Measurements from ENCODE around the gene ZNF805. TPM values are rescaled to one million over a fixed set of nuclear protein-coding genes. Genes with fewer than 3 reads are reported as not detected.
A peak's percentile ranks its signal among the peaks of the same experiment; 100 is the strongest.

The ZNF805 gene
- total and polyA plus RNA-seq, 2 of the 4 experiments (the other 2 are of a cell fraction) = 3.0 to 32.3 TPM

- TF ChIP-seq RCOR1 (IDR thresholded peaks at IDR 0.05; ENCODE audit: insufficient replicate concordance, low read length) (no peak), FOS (IDR thresholded peaks at IDR 0.05; ENCODE audit: low read depth, low read length) (peak; percentile 23; the same call in 1 of the 2 replicates)
Observed at GRCh38 chr19:57279418-57280164, 39.2 kb downstream of the ZNF805 start (continued).

- BruUV-seq (replicated peaks) = no TSS peak
- Histone ChIP-seq H3K9me1 (ENCODE audit: insufficient read depth, low read length) (peaks cover 14% of the 10 kb centered on the region), H3K9ac (ENCODE audit: low read depth, low read length) (peak within 1 kb of the TSS; percentile 99), H3K14ac (replicated peaks; ENCODE audit: low read depth, low read length) (peak within 1 kb of the TSS; percentile 100), H3K9me3 (ENCODE audit: control insufficient read depth, insufficient read depth, low read length) (no peaks in the 10 kb centered on the region), H3K79me1 (ENCODE audit: low read depth in 1 of 2, low read length in 2 of 2) (peaks cover under 1 to 47% of the 10 kb centered on the region in 2 experiments; a peak in 3 of 4 replicates), H3K27me3 (ENCODE audit: control insufficient read depth, insufficient read depth, low read length) (no peaks in the 10 kb centered on the region), H2BK20ac (ENCODE audit: low read depth, low read length) (peak within 1 kb of the TSS; percentile 87; the same call in 1 of the 2 replicates), H3K4me1 (ENCODE audit: control insufficient read depth, insufficient read depth, low read length) (peaks cover 5% of the 10 kb centered on the region), H3K36me3 (ENCODE audit: control insufficient read depth, insufficient read depth, low read length) (peaks cover 19% of the 10 kb centered on the region), H4K91ac (ENCODE audit: insufficient read depth, low read depth, low read length) (peak within 1 kb of the TSS; percentile 98), H4K20me1 (ENCODE audit: insufficient read depth, low read length) (peaks cover 40% of the 10 kb centered on the region), H2BK120ac (ENCODE audit: low read depth, low read length) (peak within 1 kb of the TSS; percentile 92), H3K4me2 (ENCODE audit: low read depth, low read length) (peak within 1 kb of the TSS; percentile 100), H3K4ac (ENCODE audit: low read depth, low read length) (peak within 1 kb of the TSS; percentile 99), H3K27ac (ENCODE audit: insufficient read depth, low read length) (peak within 1 kb of the TSS; percentile 93), H3K23ac (ENCODE audit: low read depth, low read length) (peak within 1 kb of the TSS; percentile 99), H4K5ac (ENCODE audit: low read depth, low read length) (peak within 1 kb of the TSS; percentile 90), H2AFZ (replicated peaks; ENCODE audit: low read length, poor library complexity) (peak within 1 kb of the TSS; percentile 97), H2AK5ac (ENCODE audit: low read depth, low read length) (peak within 1 kb of the TSS; percentile 95), H3K56ac (ENCODE audit: extremely low read depth, insufficient read depth, low read length) (peak within 1 kb of the TSS; percentile 98), H2BK15ac (ENCODE audit: low read depth, low read length) (peak within 1 kb of the TSS; percentile 85), H3K18ac (ENCODE audit: low read depth, low read length) (peak within 1 kb of the TSS; percentile 91), H4K8ac (ENCODE audit: low read depth in 2 of 2, low read length in 2 of 2) (peak within 1 kb of the TSS; percentile 86 to 100), H2AK9ac (replicated peaks; ENCODE audit: low read depth, low read length, poor library complexity) (peak within 1 kb of the TSS; percentile 99), H3K4me3 (ENCODE audit: insufficient read depth, low read depth, low read length) (peak within 1 kb of the TSS; percentile 57), H2BK5ac (ENCODE audit: low read depth, low read length, poor library complexity, severe bottlenecking) (peak within 1 kb of the TSS; percentile 92)
- in situ Hi-C loops (cut with MboI; ENCODE audit: low sequenced_read_pairs) = no loop called here
- dilution Hi-C loops (cut with HindIII; ENCODE audit: low sequenced_read_pairs, unreplicated experiment) = no loop called here
- CTCF ChIA-PET = no interaction called here
- WGBS, 2 experiments (ENCODE audit: extremely low coverage in 2 of 2, insufficient read length in 1 of 2) = 0% methylated on average over 34 of the region's 71 CpGs; no CpG with 5 or more reads in 1 of the 2 experiments
- peak; percentile 96 for ATAC-seq (ENCODE audit: low read depth)
- intact Hi-C loops (cut with micrococcal nuclease) = loop anchor here (1.0 to 10.0 kb wide), 2 partner anchors 40 to 176 kb away; partner anchors contain the start of gene ZNF805
- peak; percentile 97 for DNase-seq
- POLR2A ChIA-PET (ENCODE audit: unreplicated experiment) = no interaction called here
- TF ChIP-seq, protein P1, sequence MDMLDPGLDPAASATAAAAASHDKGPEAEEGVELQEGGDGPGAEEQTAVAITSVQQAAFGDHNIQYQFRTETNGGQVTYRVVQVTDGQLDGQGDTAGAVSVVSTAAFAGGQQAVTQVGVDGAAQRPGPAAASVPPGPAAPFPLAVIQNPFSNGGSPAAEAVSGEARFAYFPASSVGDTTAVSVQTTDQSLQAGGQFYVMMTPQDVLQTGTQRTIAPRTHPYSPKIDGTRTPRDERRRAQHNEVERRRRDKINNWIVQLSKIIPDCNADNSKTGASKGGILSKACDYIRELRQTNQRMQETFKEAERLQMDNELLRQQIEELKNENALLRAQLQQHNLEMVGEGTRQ (IDR thresholded peaks at IDR 0.05; ENCODE audit: low read depth, low read length) = no peak
- TF ChIP-seq, protein P2, sequence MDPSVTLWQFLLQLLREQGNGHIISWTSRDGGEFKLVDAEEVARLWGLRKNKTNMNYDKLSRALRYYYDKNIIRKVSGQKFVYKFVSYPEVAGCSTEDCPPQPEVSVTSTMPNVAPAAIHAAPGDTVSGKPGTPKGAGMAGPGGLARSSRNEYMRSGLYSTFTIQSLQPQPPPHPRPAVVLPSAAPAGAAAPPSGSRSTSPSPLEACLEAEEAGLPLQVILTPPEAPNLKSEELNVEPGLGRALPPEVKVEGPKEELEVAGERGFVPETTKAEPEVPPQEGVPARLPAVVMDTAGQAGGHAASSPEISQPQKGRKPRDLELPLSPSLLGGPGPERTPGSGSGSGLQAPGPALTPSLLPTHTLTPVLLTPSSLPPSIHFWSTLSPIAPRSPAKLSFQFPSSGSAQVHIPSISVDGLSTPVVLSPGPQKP (IDR thresholded peaks at IDR 0.05; ENCODE audit: borderline replicate concordance, low read depth, low read length) = no peak
- TF ChIP-seq MAFK (IDR thresholded peaks at IDR 0.05; ENCODE audit: low read depth, low read length) = no peak
- TF ChIP-seq RCOR1 (IDR thresholded peaks at IDR 0.05; ENCODE audit: insufficient replicate concordance, low read length) = no peak
- no peak; the same call in 1 of the 2 replicates for TF ChIP-seq FOS (IDR thresholded peaks at IDR 0.05; ENCODE audit: low read depth, low read length)
- peak; percentile 56; the same call in 1 of the 2 replicates for TF ChIP-seq MAZ (IDR thresholded peaks at IDR 0.05; ENCODE audit: borderline replicate concordance, low read depth, low read length)
- peak; percentile 17 for TF ChIP-seq CHD1 (IDR thresholded peaks at IDR 0.05; ENCODE audit: low read depth, low read length)
- TF ChIP-seq POLR2A (IDR thresholded peaks at IDR 0.05; ENCODE audit: low read depth, low read length) = peak; percentile 91
- TF ChIP-seq MXI1 (IDR thresholded peaks at IDR 0.05; ENCODE audit: borderline replicate concordance, low read depth, low read length) = peak; percentile 68; the same call in 1 of the 2 replicates
- no peak for TF ChIP-seq CEBPB (IDR thresholded peaks at IDR 0.05; ENCODE audit: low read depth, low read length)
- TF ChIP-seq RAD21 (IDR thresholded peaks at IDR 0.05; ENCODE audit: low read length) = peak; percentile 8; the same call in 1 of the 2 replicates
- TF ChIP-seq RFX5 (IDR thresholded peaks at IDR 0.05; ENCODE audit: low read depth, low read length) = no peak
Observed at GRCh38 chr19:57280165-57280961, 39.9 kb downstream of the ZNF805 start, which contains the start of gene ZNF460. Gene ZNF460, plus strand, starts transcription at chr19:57280485. Its CDS starts 322 bp downstream, at chr19:57280807.
